GM21423 (cell line): Measurements from ENCODE around the gene RAB40C.

Experiments used
- ATAC-seq: cut with Tn5 transposase; IDR thresholded peaks from one replicate; pipeline ENCODE4 v1.9.1; 2021; ENCODE audit warnings: mild to moderate bottlenecking, moderate library complexity; ENCODE audit not compliant: unreplicated experiment

Gene RAB40C

GRCh38 chr16:572865-573650 is 16.8 kb upstream of the RAB40C start:
- no peak for ATAC-seq

GRCh38 chr16:574021-574760 is 15.7 kb upstream of the RAB40C start:
- no peak for ATAC-seq

- ATAC-seq: no peak
These were observed 14.3 kb upstream of the RAB40C start for GRCh38 chr16:575354-576196.

- ATAC-seq: no peak
These were observed 13.6 kb upstream of the RAB40C start for GRCh38 chr16:576197-576822.

- ATAC-seq: no peak
These were observed 13.1 kb upstream of the RAB40C start for GRCh38 chr16:576823-577201.

GRCh38 chr16:577796-578195 is 12.1 kb upstream of the RAB40C start:
- ATAC-seq: no peak

- no peak for ATAC-seq
These were observed 11.5 kb upstream of the RAB40C start for GRCh38 chr16:578232-578869.

- peak; percentile 47 for ATAC-seq
These were observed 10.9 kb upstream of the RAB40C start for GRCh38 chr16:578870-579405.

- ATAC-seq: no peak
These were observed 9.5 kb upstream of the RAB40C start for GRCh38 chr16:580141-580945.

GRCh38 chr16:580946-581498 is 8.8 kb upstream of the RAB40C start:
- ATAC-seq: no peak

GRCh38 chr16:582218-582613 is 7.7 kb upstream of the RAB40C start:
- no peak for ATAC-seq

- ATAC-seq: no peak
These were observed 7.1 kb upstream of the RAB40C start for GRCh38 chr16:582614-583331.

GRCh38 chr16:583470-583814 is 6.4 kb upstream of the RAB40C start:
- ATAC-seq: no peak

- ATAC-seq: no peak
These were observed 5.9 kb upstream of the RAB40C start for GRCh38 chr16:583815-584591.

GRCh38 chr16:585351-585750 is 4.5 kb upstream of the RAB40C start:
- ATAC-seq: no peak

GRCh38 chr16:586047-586644 is 3.7 kb upstream of the RAB40C start:
- no peak for ATAC-seq
